ENCODE measurements around the gene MAGEA9B.
"Not testable (repeated sequence)": the region's sequence is repeated elsewhere in the genome, so short reads cannot be mapped to it uniquely, and the experiment has no call there.

The MAGEA9B gene

DNA sequence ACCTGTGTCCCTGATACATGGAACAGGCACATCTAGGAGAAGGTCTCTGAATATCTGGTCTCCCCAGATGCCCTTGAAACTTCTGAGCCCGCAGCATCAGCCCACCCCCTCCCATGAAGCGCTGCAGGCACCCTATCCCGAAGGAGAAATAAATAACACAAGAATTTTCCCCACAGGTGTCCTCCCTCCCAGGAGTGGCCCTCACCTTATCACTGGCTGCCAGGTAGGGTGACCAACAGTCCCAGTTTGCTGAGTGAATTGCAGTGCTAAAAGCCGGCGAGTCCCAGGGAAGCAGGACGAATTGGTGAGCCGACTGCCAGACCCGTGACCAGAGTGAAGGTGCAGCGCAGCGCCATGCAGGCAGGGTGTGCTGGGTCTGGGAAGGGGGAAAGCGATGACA lies 53.3 kb downstream of the MAGEA9B start:
- DNase-seq, result not testable (repeated sequence)

DNA sequence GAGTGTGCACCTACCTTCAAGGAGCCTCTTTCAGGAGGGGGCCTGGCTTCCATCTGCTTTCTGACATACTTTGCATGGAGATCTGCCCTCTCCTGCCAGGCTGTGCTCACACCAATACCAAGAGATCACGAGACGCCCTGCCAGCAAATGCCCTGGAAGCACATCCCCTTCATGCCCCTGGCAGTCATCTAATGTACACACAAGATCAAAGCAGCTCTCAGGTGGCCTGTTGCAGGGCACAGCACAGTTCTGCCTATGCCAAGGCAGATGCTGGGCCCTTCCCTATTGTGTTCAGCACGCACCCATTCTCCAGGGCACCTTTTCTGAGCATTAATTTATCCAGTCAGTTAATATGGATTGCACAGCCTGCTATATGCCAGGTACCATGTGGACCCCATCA lies 54.4 kb downstream of the MAGEA9B start:
- DNase-seq, result not testable (repeated sequence)

Data from DMS 273 treated with DMSO at 0.1 percent for 48 hours (cell line).